Muscle of back (tissue), 11 donors: ENCODE measurements around the gene TXLNB. TPM values are rescaled to one million over a fixed set of nuclear protein-coding genes. Genes with fewer than 3 reads are reported as not detected.
"Not testable (repeated sequence)": the region's sequence is repeated elsewhere in the genome, so short reads cannot be mapped to it uniquely, and the experiment has no call there.

Experiments used
- DNase-seq, 3 donors: peaks; one replicate each; pipeline versions ENCODE4 v3.0.0 to v3.0.0-alpha.2; 2013
- polyA plus RNA-seq, 10 donors: library from polyadenylated mRNA; unstranded; fragments of 120-200 nt; gene quantifications; one replicate each; pipeline ENCODE4 v1.2.1, GENCODE V29; 2013; ENCODE audit not compliant: insufficient read length in 10 of 10

Gene TXLNB
- polyA plus RNA-seq, 10 donors: 51.9 to 150 (median 102) TPM

- no peak for DNase-seq
Measured at GRCh38 chr6:139313784-139314545, 22.2 kb upstream of the TXLNB start.

DNA sequence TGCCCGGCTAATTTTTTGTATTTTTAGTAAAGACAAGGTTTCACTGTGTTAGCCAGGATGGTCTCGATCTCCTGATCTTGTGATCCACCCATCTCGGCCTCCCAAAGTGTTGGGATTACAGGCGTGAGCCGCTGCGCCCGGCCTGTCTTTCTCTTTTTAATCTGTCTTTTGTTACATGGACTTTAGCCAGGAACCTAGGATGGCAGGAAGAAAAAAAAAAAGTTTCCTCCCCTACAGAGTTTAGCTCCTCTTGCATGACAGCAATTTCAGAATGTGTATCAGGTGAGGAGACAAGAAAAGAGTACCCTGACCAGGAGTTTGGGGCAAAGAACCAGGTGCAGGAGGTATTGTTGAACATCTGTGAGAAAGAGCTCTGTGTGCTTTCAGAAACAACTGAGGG is 21.4 kb upstream of the TXLNB start:
- no peak for DNase-seq

DNA sequence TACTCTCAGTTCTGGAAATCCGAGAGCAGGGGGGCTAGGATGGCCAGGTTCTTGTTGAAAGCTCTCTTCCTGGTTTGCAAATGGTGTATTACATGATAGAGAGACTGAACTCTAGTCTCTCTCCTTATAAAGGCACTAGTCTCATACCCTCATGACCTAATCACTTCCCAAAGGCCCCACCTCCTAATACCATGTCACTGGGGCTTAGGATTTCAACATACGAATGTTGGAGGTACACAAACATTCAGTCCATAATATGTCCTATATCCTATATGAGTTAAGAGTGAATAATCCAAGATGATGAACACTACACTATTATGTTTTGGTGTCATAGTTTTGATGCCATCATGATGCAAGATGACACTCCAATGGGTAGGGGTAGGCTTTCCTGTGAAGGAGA is 20.0 kb upstream of the TXLNB start:
- DNase-seq: no peak

- no peak for DNase-seq
Measured at GRCh38 chr6:139308936-139309603, 17.3 kb upstream of the TXLNB start.

DNA sequence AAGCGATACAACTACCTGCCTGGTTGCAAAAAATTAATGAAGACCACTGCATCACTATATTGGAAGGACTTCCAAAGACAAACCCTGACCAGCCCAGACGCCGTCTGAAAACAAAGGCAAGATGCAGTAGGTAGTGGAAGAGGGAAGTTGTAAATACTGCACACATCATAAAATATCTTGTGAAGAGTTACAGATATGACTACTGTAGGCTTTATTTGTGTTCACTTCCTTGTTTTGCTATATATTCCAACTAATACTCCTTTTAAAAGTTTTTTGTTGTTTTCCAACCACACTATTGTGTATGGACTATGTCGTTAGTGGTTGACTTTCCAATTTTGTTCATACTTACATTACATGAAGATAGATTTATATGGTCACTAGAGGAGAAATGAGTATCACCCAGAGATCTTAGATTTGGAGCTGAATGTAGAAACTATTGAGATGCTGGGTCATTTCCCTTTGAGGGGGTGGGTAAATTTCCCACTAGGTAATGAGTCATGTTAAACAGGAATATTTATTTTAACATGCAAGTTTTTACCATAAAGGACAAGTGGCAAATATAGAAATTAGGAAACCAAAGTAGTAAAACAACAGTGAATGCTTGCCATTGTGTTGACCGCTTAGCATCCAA is 16.6 kb upstream of the TXLNB start:
- no peak for DNase-seq

GRCh38 chr6:139306291-139306981 is 14.6 kb upstream of the TXLNB start:
- no peak for DNase-seq

GRCh38 chr6:139303185-139303584 is 11.4 kb upstream of the TXLNB start:
- DNase-seq: no peak

- DNase-seq: no peak
Measured at GRCh38 chr6:139297921-139298320, 6.1 kb upstream of the TXLNB start.

- DNase-seq: peak in 1 of 3 donors; percentile 47
Measured at GRCh38 chr6:139296927-139297326, 5.1 kb upstream of the TXLNB start.

GRCh38 chr6:139295901-139296300 is 4.1 kb upstream of the TXLNB start:
- no peak for DNase-seq

GRCh38 chr6:139294090-139294489 is 2.3 kb upstream of the TXLNB start:
- no peak for DNase-seq

GRCh38 chr6:139293230-139293629 is 1.4 kb upstream of the TXLNB start:
- DNase-seq: not testable (repeated sequence)

DNA sequence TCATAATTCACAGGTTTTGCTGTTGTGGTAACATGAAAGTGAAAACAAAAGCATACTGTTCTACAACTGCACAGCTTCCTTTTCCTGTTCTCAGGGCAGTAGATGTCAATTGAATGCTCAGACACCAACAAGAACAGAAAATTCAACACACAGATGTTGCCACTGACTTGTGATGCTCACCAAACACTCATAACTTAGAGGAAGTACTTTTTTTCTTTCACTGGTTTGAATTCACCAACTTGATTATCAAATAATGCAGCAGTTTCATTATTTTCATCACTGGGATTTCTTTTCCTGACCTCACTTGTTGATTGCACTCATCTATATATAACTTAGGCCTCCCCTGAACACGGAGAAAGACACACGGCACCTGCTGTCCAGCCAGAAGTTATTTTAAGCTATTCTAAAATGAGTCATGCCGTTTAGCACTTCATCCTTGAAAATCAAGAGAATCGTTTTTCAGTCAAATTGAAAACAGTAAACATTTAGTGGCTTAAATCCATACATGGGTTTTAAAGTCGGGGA is 949 bp downstream of the TXLNB start:
- DNase-seq: peak; percentile 73 to 82 (median 79)

GRCh38 chr6:139289233-139289632 is 2.6 kb downstream of the TXLNB start:
- DNase-seq: no peak

DNA sequence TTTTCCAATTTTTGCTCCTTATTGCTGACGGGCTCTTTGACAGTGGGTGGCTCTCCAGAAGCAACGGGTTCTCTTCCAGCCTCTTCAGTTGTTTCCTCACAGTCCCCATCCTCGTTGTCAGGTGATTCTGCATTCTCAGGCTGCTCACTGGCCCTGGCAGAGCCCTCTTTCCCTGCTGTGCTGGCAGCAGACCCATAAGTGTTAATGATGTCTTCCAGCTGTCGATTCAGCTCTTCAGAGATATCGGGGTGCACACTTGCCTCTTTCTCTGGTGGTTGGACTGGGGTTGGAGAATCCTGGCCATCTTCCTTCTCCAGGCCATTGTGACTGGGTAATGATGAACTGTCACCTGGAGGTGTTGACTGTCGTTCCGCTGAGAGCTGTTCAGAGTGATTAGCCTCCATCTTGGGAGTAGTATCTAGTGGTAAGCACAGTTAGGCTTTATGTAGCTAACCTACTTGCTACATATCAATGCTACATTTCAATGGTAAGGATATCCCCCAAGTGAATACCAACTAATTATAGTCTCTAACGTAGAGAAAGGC is 3.2 kb downstream of the TXLNB start:
- no peak for DNase-seq

DNA sequence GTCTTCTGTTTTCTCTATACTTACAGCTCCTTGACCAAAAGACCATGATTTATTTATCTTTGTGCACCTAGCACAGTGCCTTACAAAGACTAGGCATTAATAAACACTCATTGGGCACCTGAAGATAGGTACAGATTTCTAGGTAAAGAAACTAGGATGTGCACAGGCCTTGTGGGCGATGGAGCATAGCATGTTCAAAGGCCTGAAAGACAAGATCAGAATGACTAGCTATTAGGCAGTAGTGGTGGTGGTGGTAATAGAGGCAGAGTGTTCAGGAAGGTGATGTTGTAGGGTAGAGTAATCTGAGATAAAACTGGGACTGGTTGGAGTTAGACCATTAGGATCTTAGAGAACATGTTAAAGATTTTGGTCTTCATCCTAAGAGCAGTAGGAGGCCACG is 3.9 kb downstream of the TXLNB start:
- DNase-seq: no peak

GRCh38 chr6:139286438-139286837 is 5.4 kb downstream of the TXLNB start:
- not testable (repeated sequence) for DNase-seq

GRCh38 chr6:139285590-139285989 is 6.2 kb downstream of the TXLNB start:
- DNase-seq: no peak

- DNase-seq: no peak
Measured at GRCh38 chr6:139284789-139285188, 7.0 kb downstream of the TXLNB start.

DNA sequence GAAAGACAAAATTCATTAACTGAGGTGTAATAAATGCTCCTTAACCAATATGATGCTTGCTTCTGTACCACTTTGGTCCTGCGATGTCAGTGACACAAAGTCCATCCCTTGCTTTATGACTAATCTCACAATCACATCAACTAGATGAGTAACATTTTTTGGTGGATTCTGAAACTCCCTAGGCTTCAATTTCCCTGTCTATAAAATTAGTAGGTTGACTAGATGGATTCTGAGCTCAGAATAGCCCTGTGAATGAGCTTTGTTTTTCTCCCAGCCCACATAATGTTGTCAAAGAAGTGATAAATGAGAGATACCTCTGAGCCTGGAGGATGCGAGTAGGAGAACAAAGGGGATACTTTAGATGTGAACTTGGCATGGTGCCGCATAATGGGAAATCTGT is 9.1 kb downstream of the TXLNB start:
- no peak for DNase-seq

- no peak for DNase-seq
Measured at GRCh38 chr6:139278190-139278589, 13.6 kb downstream of the TXLNB start.

GRCh38 chr6:139277587-139277986 is 14.2 kb downstream of the TXLNB start:
- no peak for DNase-seq
